KMS-11 (cell line): Measurements from ENCODE around the gene GAS6.

ENCODE experiments used
- H2AFZ ChIP-seq: fragments of 200-600 bp; sonication (generic); 2 replicates; pipeline ENCODE4 v1.6.1; 2016; ENCODE audit warnings: antibody characterized with exemption, mixed run types, low read depth
- H3K27ac ChIP-seq: fragments of 200-600 bp; sonication (generic); 2 replicates; pipeline ENCODE4 v1.6.1; 2016; ENCODE audit warnings: mild to moderate bottlenecking, mixed run types
- H3K27me3 ChIP-seq: fragments of 200-600 bp; sonication (generic); 2 replicates; pipeline ENCODE4 v1.6.1; 2017; ENCODE audit warnings: mild to moderate bottlenecking, low read depth, mixed run types, moderate library complexity; ENCODE audit not compliant: insufficient read depth
- H3K36me3 ChIP-seq: fragments of 200-600 bp; sonication (generic); 2 replicates; pipeline ENCODE4 v1.6.1; 2017; ENCODE audit warnings: mild to moderate bottlenecking, mixed run types; ENCODE audit not compliant: insufficient read depth
- H3K4me1 ChIP-seq: fragments of 200-600 bp; sonication (generic); 2 replicates; pipeline ENCODE4 v1.6.1; 2016; ENCODE audit warnings: mild to moderate bottlenecking, low read depth, mixed run types; ENCODE audit not compliant: poor library complexity, severe bottlenecking
- H3K4me2 ChIP-seq: fragments of 200-600 bp; sonication (generic); 2 replicates; pipeline ENCODE4 v1.7.0; 2016; ENCODE audit warnings: mild to moderate bottlenecking, mixed run types
- H3K4me3 ChIP-seq: fragments of 200-600 bp; sonication (generic); IDR thresholded peaks from 2 replicates; pipeline ENCODE4 v1.6.1; 2017; ENCODE audit warnings: low read depth, low read length, mixed read lengths; ENCODE audit not compliant: insufficient read depth
- H3K79me2 ChIP-seq: fragments of 200-600 bp; sonication (generic); 2 replicates; pipeline ENCODE4 v1.6.1; 2016; ENCODE audit warnings: low read depth, mixed run types; ENCODE audit not compliant: insufficient read depth
- H3K9ac ChIP-seq: fragments of 200-600 bp; sonication (generic); 2 replicates; pipeline ENCODE4 v1.6.1; 2016; ENCODE audit warnings: mild to moderate bottlenecking, mixed run types
- H4K20me1 ChIP-seq: fragments of 200-600 bp; sonication (generic); 2 replicates; pipeline ENCODE4 v1.6.1; 2016; ENCODE audit warnings: mild to moderate bottlenecking, mixed run types; ENCODE audit not compliant: insufficient read depth
- TF ChIP-seq, protein P1 (sequence below): fragments of 200-600 bp; sonication (generic); conservative IDR thresholded peaks from 2 replicates; pipeline ENCODE4 v1.6.1; 2017; ENCODE audit warnings: low read depth, mild to moderate bottlenecking, antibody characterized with exemption, low read length, moderate library complexity, mixed read lengths

The GAS6 gene

GRCh38 chr13:113822266-113822665 lies 41.6 kb downstream of the GAS6 start:
- Histone ChIP-seq H3K27ac (no peak overlapping the region), H3K27me3 (no peaks in the 10 kb centered on the region), H4K20me1 (no peaks in the 10 kb centered on the region), H3K4me2 (no peak overlapping the region), H2AFZ (no peak overlapping the region), H3K36me3 (no peaks in the 10 kb centered on the region), H3K4me3 (no peak overlapping the region), H3K79me2 (no peaks in the 10 kb centered on the region), H3K9ac (no peak overlapping the region), H3K4me1 (no peaks in the 10 kb centered on the region)
- TF ChIP-seq, protein P1, sequence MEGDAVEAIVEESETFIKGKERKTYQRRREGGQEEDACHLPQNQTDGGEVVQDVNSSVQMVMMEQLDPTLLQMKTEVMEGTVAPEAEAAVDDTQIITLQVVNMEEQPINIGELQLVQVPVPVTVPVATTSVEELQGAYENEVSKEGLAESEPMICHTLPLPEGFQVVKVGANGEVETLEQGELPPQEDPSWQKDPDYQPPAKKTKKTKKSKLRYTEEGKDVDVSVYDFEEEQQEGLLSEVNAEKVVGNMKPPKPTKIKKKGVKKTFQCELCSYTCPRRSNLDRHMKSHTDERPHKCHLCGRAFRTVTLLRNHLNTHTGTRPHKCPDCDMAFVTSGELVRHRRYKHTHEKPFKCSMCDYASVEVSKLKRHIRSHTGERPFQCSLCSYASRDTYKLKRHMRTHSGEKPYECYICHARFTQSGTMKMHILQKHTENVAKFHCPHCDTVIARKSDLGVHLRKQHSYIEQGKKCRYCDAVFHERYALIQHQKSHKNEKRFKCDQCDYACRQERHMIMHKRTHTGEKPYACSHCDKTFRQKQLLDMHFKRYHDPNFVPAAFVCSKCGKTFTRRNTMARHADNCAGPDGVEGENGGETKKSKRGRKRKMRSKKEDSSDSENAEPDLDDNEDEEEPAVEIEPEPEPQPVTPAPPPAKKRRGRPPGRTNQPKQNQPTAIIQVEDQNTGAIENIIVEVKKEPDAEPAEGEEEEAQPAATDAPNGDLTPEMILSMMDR, result no peak

DNA sequence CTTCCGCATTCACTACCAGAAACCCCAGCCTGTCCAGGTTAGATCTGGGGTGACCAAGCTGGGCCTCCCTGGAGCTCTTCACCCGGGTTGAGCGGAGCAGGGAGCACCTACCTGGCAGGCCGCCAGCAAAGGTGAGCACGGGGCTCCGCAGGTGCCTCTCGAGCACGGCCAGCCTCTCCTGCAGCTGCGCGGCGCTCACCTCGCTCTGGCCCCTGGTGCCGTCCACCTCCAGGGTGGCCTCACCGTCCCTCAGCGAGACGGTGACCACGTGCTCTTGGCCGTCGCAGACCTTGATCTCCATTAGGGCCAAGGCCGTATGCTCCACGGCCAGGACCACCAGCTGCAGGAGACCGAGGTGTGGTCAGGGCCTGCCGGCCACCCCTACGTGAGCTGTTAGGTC lies 42.0 kb downstream of the GAS6 start:
- Histone ChIP-seq H4K20me1 (no peaks in the 10 kb centered on the region), H2AFZ (no peak overlapping the region), H3K36me3 (no peaks in the 10 kb centered on the region), H3K27me3 (no peaks in the 10 kb centered on the region), H3K9ac (no peak overlapping the region), H3K27ac (no peak overlapping the region), H3K4me3 (no peak overlapping the region), H3K4me1 (no peaks in the 10 kb centered on the region), H3K79me2 (no peaks in the 10 kb centered on the region), H3K4me2 (no peak overlapping the region)
- TF ChIP-seq, protein P1, result no peak

DNA sequence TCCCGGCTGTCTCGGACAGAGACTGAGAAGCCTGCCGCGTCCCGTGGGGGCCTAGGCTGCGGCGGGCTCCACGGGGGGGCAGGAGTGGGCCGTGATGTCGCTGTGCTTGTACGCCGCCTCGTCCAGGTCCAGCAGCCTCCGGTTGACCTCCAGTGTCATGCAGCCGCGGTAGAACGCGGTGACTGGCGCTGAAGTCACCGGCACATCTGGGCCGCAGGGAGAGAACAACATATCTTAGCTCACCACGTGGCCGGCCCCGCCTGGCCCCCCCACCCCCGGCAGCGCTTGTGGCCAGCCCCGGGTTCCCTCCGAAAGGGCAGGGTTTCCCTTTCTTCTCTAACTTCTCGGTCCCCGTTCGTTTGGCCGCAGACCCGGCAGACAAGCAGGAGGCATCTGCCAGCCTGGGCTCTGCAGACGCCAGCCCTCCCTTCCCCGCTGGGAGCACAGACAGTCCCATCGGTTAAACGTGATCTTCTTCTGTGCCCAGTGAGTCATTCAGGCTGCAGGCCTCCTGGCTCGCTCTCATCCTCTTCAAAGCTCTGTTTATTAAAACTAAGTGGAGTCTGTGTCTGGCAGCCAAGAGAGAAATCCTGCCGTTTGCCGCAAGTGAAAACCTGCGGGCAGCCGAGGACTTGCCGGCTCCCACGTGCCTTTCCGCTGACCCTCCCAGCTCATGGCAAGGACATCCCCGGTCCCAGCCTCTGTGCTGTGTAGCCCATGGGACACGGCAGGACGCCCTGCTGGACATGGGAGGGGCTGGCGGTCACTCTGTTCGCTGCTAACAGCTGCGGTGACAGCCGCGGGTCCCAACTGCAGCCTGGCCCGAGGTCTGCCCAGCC lies 42.8 kb downstream of the GAS6 start:
- Histone ChIP-seq H3K27ac (no peak overlapping the region), H3K4me2 (no peak overlapping the region), H3K27me3 (no peaks in the 10 kb centered on the region), H3K79me2 (no peaks in the 10 kb centered on the region), H3K36me3 (no peaks in the 10 kb centered on the region), H3K4me3 (no peak overlapping the region), H3K9ac (no peak overlapping the region), H2AFZ (no peak overlapping the region), H3K4me1 (no peaks in the 10 kb centered on the region), H4K20me1 (no peaks in the 10 kb centered on the region)
- TF ChIP-seq, protein P1, result no peak

DNA sequence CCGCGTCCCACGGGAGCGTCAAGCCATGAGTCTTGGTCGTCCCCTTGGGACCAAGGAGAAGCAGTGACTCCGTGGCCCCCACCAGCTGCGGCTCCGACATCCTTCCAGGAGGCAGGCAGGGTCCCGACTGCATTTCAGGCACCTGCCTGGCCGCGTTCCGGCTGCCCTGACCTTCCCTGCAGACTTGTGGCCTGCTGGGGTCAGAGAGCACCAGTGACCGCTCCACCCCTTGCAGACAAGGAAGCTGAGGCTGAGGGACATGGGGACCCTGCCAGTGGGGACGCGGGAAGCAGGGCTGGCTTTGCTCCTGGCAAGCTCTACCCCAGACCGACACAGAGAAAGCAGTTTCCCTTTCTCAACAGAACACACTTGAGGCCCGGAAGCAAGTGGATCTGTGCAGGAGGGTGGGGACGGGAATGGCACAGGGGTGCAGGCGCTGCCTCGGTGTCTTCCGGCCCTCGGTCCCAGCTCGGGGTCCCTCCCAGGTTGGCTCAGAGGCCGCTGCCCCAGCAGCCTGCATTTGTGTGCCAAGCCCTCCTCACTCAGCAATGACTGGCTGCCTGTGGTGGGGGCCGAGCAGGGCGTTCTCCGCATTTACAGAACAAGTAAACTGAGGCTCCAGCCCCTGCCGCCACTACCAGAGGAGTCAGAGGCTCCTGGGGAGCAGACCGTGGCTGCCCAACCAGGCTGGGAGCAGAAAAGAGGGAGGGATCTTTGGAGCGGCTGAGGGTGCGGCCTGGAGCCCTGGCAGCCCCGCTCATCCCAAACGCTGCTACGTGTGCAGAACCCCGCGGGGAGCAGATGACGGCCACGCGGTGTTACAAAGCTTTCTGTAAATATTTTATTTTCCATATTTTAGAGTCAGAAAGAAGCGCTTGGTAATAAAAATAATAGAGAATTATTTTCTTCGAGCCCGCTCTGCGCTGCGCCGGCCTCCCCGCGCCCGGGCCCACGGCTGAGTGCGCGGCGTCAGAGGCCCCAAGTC lies 43.9 kb downstream of the GAS6 start:
- H3K27ac ChIP-seq, result no peak overlapping the region
- no peak overlapping the region for H3K4me2 ChIP-seq
- TF ChIP-seq, protein P1, result no peak
- H3K79me2 ChIP-seq, result no peaks in the 10 kb centered on the region
- no peaks in the 10 kb centered on the region for H3K4me1 ChIP-seq
- no peak overlapping the region for H2AFZ ChIP-seq
- H3K27me3 ChIP-seq, result peaks cover 5% of the 10 kb centered on the region; the same call in 1 of the 2 replicates
- H3K4me3 ChIP-seq, result no peak overlapping the region
- no peaks in the 10 kb centered on the region for H4K20me1 ChIP-seq
- no peak overlapping the region for H3K9ac ChIP-seq
- no peaks in the 10 kb centered on the region for H3K36me3 ChIP-seq
